Liver (tissue), 9 donors: ENCODE data around the gene LASP1. TPM values are rescaled to one million over a fixed set of nuclear protein-coding genes. Genes with fewer than 3 reads are reported as not detected.

Source experiments
- DNase-seq: peaks from one replicate; pipeline ENCODE4 v3.0.0-alpha.2; 2017; ENCODE audit warnings: low spot score
- H3K27ac ChIP-seq, 2 donors: one replicate each; pipeline ENCODE4 v1.7.0; 2013; ENCODE audit warnings: inconsistent platforms in 2 of 2, low read length in 2 of 2, control low read depth in 1 of 2, low read depth in 1 of 2, mild to moderate bottlenecking in 1 of 2
- H3K27me3 ChIP-seq, 4 donors: one replicate each; pipeline versions ENCODE4 v1.6.1 to v1.7.0; 2013; ENCODE audit warnings: low read length in 3 of 4, inconsistent platforms in 1 of 4, mild to moderate bottlenecking in 1 of 4, moderate library complexity in 1 of 4; ENCODE audit not compliant: control insufficient read depth in 4 of 4, insufficient read depth in 4 of 4
- H3K36me3 ChIP-seq, 4 donors: one replicate each; pipeline versions ENCODE4 v1.6.1 to v1.7.0; 2013; ENCODE audit warnings: low read length in 3 of 4, mild to moderate bottlenecking in 3 of 4, low read depth in 1 of 4, moderate library complexity in 1 of 4; ENCODE audit not compliant: control insufficient read depth in 4 of 4, insufficient read depth in 3 of 4
- H3K4me1 ChIP-seq, 4 donors: one replicate each; pipeline versions ENCODE4 v1.6.1 to v1.7.0; 2013; ENCODE audit warnings: low read length in 3 of 4, mild to moderate bottlenecking in 3 of 4, moderate library complexity in 1 of 4; ENCODE audit not compliant: control insufficient read depth in 4 of 4, insufficient read depth in 4 of 4
- H3K4me3 ChIP-seq, 3 donors: one replicate each; pipeline versions ENCODE4 v1.6.1 to v1.7.0; 2013; ENCODE audit warnings: low read length in 3 of 3, control low read depth in 1 of 3, low read depth in 1 of 3, mild to moderate bottlenecking in 1 of 3
- H3K9ac ChIP-seq, 2 donors: one replicate each; pipeline ENCODE4 v1.7.0; 2013; ENCODE audit warnings: low read length in 2 of 2, mild to moderate bottlenecking in 2 of 2, moderate library complexity in 2 of 2, control low read depth in 1 of 2, low read depth in 1 of 2
- H3K9me3 ChIP-seq, 4 donors: one replicate each; pipeline versions ENCODE4 v1.6.1 to v1.7.0; 2013; ENCODE audit warnings: low read length in 3 of 4; ENCODE audit not compliant: control insufficient read depth in 4 of 4
- EGR1 ChIP-seq, 2 donors: IDR thresholded peaks; 2 replicates each; pipeline ENCODE4 v1.6.1; 2016 to 2018; ENCODE audit warnings: antibody characterized with exemption in 2 of 2, low read depth in 2 of 2
- FOXA1 ChIP-seq: IDR thresholded peaks from 2 replicates; pipeline ENCODE4 v1.6.1; 2016; ENCODE audit warnings: antibody characterized with exemption
- FOXA2 ChIP-seq: IDR thresholded peaks from 2 replicates; pipeline ENCODE4 v1.6.1; 2016; ENCODE audit warnings: antibody characterized with exemption
- GABPA ChIP-seq, 2 donors: IDR thresholded peaks in 1 of 2; conservative IDR thresholded peaks in 1 of 2; 2 replicates each; pipeline ENCODE4 v1.6.1; 2016; ENCODE audit warnings: antibody characterized with exemption in 2 of 2, mild to moderate bottlenecking in 1 of 2, moderate library complexity in 1 of 2
- HNF4A ChIP-seq, 2 donors: conservative IDR thresholded peaks; 2 replicates each; pipeline ENCODE4 v1.6.1; 2016; ENCODE audit warnings: antibody characterized with exemption in 2 of 2, mild to moderate bottlenecking in 2 of 2
- HNF4G ChIP-seq: IDR thresholded peaks from 2 replicates; pipeline ENCODE4 v1.6.1; 2016; ENCODE audit warnings: antibody characterized with exemption
- JUND ChIP-seq, 2 donors: IDR thresholded peaks; 2 replicates each; pipeline ENCODE4 v1.6.1; 2016; ENCODE audit warnings: antibody characterized with exemption in 2 of 2
- NR2F2 ChIP-seq: IDR thresholded peaks from 2 replicates; pipeline ENCODE4 v1.6.1; 2016; ENCODE audit warnings: antibody characterized with exemption
- RAD21 ChIP-seq, 2 donors: IDR thresholded peaks; 2 replicates each; pipeline ENCODE4 v1.6.1; 2016; ENCODE audit warnings: antibody characterized with exemption in 2 of 2, mild to moderate bottlenecking in 2 of 2
- RXRA ChIP-seq, 2 donors: IDR thresholded peaks; 2 replicates each; pipeline ENCODE4 v1.6.1; 2017 to 2018; ENCODE audit warnings: antibody characterized with exemption in 2 of 2, mild to moderate bottlenecking in 1 of 2
- TAF1 ChIP-seq: conservative IDR thresholded peaks from 2 replicates; pipeline ENCODE4 v1.6.1; 2016; ENCODE audit warnings: antibody characterized with exemption, mild to moderate bottlenecking
- YY1 ChIP-seq: IDR thresholded peaks from 2 replicates; pipeline ENCODE4 v1.6.1; 2016; ENCODE audit warnings: antibody characterized with exemption, mild to moderate bottlenecking
- WGBS: extraction: QIAGEN DNeasy Blood & Tissue Kit; methylation state at CpG from one replicate; pipeline ENCODE4 v1.1.7; 2013; 5-methylcytosine and 5-hydroxymethylcytosine counted together
- polyA plus RNA-seq, 2 donors: library from polyadenylated mRNA; stranded (reverse) in 1 of 2; unstranded in 1 of 2; fragments of 200-250 nt in 1 of 2; fragments of >200 nt in 1 of 2; fragmentation: Nextera tagmentation in 1 of 2; extraction: Ambion mirVana in 1 of 2; gene quantifications; one replicate each; pipeline versions ENCODE4 v1.2.1 to v1.2.3, GENCODE V29; 2013 to 2015
- total RNA-seq, 2 donors: library from RNA; depleted of rRNA; stranded (reverse); fragments of >200 nt; gene quantifications; one replicate each; pipeline ENCODE4 v1.2.3, GENCODE V29; 2014
- TF ChIP-seq, protein P1 (sequence below): IDR thresholded peaks from 2 replicates; pipeline ENCODE4 v1.6.1; 2016; ENCODE audit warnings: antibody characterized with exemption
- TF ChIP-seq, protein P2 (sequence below): IDR thresholded peaks from 2 replicates; pipeline ENCODE4 v1.6.1; 2016; ENCODE audit warnings: antibody characterized with exemption, mild to moderate bottlenecking
- TF ChIP-seq, protein P3 (sequence below): fragments of 150-350 bp; IDR thresholded peaks from 2 replicates; pipeline ENCODE4 v1.5.1; 2017; ENCODE audit warnings: improper control_type of control experiment, low read depth, low read length; ENCODE audit not compliant: missing input control
- TF ChIP-seq, protein P4 (sequence below): IDR thresholded peaks from 2 replicates; pipeline ENCODE4 v1.6.1; 2016; ENCODE audit warnings: antibody characterized with exemption
- TF ChIP-seq, protein P5 (sequence below): IDR thresholded peaks from 2 replicates; pipeline ENCODE4 v1.6.1; 2016; ENCODE audit warnings: antibody characterized with exemption
- donor health status: healthy.
- donor health status: healthy.
- donor health status: healthy.
- donor health status: healthy.
- donor health status: healthy.

Gene LASP1
- total and polyA plus RNA-seq, 4 donors = 18.2 to 77.7 (median 68.4) TPM

DNA sequence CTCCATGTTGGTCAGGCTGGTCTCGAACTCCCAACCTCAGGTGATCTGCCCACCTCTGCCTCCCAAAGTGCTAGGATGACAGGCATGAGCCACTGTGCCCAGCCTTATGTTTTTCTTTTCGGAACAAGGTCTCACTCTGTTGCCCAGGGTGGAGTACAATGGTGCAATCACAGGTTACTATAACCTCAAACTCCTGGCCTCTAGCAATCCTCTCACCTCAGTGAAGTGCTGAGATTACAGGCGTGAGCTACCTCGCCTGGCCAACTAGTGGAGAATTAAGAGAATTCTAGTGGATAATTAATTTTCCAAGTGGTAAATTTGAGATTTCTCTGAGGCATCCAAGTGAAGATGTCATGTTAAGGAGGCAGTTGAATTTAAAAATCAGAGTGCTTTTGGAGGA lies 100.3 kb downstream of the LASP1 start:
- Histone ChIP-seq H3K36me3 (no peaks in the 10 kb centered on the region), H3K4me1 (peaks cover 0 to 2% (median 0%) of the 10 kb centered on the region in 4 donors), H3K4me3 (no peak overlapping the region), H3K27ac (no peak overlapping the region), H3K27me3 (no peaks in the 10 kb centered on the region), H3K9me3 (no peaks in the 10 kb centered on the region), H3K9ac (no peak overlapping the region)
- WGBS = 65% methylated on average over 4 of the region's 4 CpGs
- DNase-seq = no peak
- TF ChIP-seq, protein P1, sequence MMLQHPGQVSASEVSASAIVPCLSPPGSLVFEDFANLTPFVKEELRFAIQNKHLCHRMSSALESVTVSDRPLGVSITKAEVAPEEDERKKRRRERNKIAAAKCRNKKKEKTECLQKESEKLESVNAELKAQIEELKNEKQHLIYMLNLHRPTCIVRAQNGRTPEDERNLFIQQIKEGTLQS = no peak
- TF ChIP-seq, protein P2, sequence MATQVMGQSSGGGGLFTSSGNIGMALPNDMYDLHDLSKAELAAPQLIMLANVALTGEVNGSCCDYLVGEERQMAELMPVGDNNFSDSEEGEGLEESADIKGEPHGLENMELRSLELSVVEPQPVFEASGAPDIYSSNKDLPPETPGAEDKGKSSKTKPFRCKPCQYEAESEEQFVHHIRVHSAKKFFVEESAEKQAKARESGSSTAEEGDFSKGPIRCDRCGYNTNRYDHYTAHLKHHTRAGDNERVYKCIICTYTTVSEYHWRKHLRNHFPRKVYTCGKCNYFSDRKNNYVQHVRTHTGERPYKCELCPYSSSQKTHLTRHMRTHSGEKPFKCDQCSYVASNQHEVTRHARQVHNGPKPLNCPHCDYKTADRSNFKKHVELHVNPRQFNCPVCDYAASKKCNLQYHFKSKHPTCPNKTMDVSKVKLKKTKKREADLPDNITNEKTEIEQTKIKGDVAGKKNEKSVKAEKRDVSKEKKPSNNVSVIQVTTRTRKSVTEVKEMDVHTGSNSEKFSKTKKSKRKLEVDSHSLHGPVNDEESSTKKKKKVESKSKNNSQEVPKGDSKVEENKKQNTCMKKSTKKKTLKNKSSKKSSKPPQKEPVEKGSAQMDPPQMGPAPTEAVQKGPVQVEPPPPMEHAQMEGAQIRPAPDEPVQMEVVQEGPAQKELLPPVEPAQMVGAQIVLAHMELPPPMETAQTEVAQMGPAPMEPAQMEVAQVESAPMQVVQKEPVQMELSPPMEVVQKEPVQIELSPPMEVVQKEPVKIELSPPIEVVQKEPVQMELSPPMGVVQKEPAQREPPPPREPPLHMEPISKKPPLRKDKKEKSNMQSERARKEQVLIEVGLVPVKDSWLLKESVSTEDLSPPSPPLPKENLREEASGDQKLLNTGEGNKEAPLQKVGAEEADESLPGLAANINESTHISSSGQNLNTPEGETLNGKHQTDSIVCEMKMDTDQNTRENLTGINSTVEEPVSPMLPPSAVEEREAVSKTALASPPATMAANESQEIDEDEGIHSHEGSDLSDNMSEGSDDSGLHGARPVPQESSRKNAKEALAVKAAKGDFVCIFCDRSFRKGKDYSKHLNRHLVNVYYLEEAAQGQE = no peak
- TF ChIP-seq, protein P3, sequence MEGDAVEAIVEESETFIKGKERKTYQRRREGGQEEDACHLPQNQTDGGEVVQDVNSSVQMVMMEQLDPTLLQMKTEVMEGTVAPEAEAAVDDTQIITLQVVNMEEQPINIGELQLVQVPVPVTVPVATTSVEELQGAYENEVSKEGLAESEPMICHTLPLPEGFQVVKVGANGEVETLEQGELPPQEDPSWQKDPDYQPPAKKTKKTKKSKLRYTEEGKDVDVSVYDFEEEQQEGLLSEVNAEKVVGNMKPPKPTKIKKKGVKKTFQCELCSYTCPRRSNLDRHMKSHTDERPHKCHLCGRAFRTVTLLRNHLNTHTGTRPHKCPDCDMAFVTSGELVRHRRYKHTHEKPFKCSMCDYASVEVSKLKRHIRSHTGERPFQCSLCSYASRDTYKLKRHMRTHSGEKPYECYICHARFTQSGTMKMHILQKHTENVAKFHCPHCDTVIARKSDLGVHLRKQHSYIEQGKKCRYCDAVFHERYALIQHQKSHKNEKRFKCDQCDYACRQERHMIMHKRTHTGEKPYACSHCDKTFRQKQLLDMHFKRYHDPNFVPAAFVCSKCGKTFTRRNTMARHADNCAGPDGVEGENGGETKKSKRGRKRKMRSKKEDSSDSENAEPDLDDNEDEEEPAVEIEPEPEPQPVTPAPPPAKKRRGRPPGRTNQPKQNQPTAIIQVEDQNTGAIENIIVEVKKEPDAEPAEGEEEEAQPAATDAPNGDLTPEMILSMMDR = no peak
- TF ChIP-seq JUND (IDR thresholded peaks at IDR 0.05) (no peak), RAD21 (IDR thresholded peaks at IDR 0.05) (no peak), EGR1 (IDR thresholded peaks at IDR 0.05; ENCODE audit: low read depth in 2 of 2) (no peak), FOXA1 (no peak), HNF4G (no peak), NR2F2 (no peak), TAF1 (no peak), RXRA (IDR thresholded peaks at IDR 0.05) (no peak), HNF4A (conservative IDR thresholded peaks at IDR 0.05) (no peak), GABPA (IDR thresholded peaks at IDR 0.05 in 1 of 2, conservative IDR thresholded peaks at IDR 0.05 in 1 of 2) (no peak)
- TF ChIP-seq, protein P4, sequence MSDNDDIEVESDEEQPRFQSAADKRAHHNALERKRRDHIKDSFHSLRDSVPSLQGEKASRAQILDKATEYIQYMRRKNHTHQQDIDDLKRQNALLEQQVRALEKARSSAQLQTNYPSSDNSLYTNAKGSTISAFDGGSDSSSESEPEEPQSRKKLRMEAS = no peak

DNA sequence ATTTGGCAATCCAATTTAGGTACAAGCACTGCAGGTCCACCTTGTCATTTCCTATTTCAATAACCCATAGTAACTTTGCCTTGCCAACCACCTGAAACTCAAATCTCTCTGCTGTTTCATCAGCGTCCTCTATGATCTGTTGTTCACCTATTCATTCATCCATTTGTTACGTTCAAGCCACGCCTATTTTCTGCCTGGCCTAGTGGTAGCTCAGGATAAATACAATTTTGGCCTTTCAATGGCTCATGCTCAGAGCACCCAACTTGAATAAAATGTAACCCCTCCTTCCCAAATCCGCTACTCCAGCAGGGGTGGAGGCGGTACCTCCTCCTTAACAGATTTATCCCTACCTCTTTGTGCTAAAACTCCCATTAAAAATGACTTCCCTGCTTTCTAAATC lies 100.9 kb downstream of the LASP1 start:
- TF ChIP-seq JUND (IDR thresholded peaks at IDR 0.05) (no peak), YY1 (no peak), FOXA2 (no peak), EGR1 (IDR thresholded peaks at IDR 0.05; ENCODE audit: low read depth in 2 of 2) (no peak), TAF1 (no peak)
- TF ChIP-seq, protein P3 = no peak
- TF ChIP-seq, protein P5, sequence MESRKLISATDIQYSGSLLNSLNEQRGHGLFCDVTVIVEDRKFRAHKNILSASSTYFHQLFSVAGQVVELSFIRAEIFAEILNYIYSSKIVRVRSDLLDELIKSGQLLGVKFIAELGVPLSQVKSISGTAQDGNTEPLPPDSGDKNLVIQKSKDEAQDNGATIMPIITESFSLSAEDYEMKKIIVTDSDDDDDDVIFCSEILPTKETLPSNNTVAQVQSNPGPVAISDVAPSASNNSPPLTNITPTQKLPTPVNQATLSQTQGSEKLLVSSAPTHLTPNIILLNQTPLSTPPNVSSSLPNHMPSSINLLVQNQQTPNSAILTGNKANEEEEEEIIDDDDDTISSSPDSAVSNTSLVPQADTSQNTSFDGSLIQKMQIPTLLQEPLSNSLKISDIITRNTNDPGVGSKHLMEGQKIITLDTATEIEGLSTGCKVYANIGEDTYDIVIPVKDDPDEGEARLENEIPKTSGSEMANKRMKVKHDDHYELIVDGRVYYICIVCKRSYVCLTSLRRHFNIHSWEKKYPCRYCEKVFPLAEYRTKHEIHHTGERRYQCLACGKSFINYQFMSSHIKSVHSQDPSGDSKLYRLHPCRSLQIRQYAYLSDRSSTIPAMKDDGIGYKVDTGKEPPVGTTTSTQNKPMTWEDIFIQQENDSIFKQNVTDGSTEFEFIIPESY = no peak
- H3K36me3 ChIP-seq = no peaks in the 10 kb centered on the region
- H3K4me1 ChIP-seq = peaks cover 0 to 2% (median 0%) of the 10 kb centered on the region in 4 donors
- H3K27me3 ChIP-seq = no peaks in the 10 kb centered on the region
- no peak overlapping the region for H3K27ac ChIP-seq
- no peak overlapping the region for H3K4me3 ChIP-seq
- H3K9ac ChIP-seq = no peak overlapping the region
- no peaks in the 10 kb centered on the region for H3K9me3 ChIP-seq
- no peak for DNase-seq
- 86% methylated on average over 5 of the region's 5 CpGs for WGBS
